ENCODE results near the gene CFP. TPM values are rescaled to one million over a fixed set of nuclear protein-coding genes. Genes with fewer than 3 reads are reported as not detected.

CFP gene
- total and polyA plus RNA-seq, 8 donors = 4.2 to 25.4 (median 6.3) TPM

GRCh38 chrX:47651043-47651905 lies 21.5 kb upstream of the CFP start:
- intact Hi-C loops (cut with DNase I) = no loop called here
- peak; percentile 5 for ATAC-seq
- no peaks in the 10 kb centered on the region for H3K9me3 ChIP-seq

GRCh38 chrX:47650164-47651042 lies 20.7 kb upstream of the CFP start, which contains the start of gene ELK1:
ELK1 (minus strand) TSS chrX:47650563; CDS start chrX:47641441, 9,122 bp downstream.
- peaks cover 0 to 25% of the 10 kb centered on the region in 2 donors for H3K4me1 ChIP-seq
- H3K27ac ChIP-seq = peak within 1 kb of the TSS; percentile 65 to 76
- no peaks in the 10 kb centered on the region for H3K27me3 ChIP-seq
- H3K4me3 ChIP-seq = peak within 1 kb of the TSS; percentile 46 to 58
- ATAC-seq = peak; percentile 96
- H3K36me3 ChIP-seq = peaks cover 0 to 9% of the 10 kb centered on the region in 2 donors
- no peaks in the 10 kb centered on the region for H3K9me3 ChIP-seq
- peak; percentile 91 to 98 (median 94) for DNase-seq
- intact Hi-C loops (cut with DNase I) = no loop called here
- TF ChIP-seq, protein P1, sequence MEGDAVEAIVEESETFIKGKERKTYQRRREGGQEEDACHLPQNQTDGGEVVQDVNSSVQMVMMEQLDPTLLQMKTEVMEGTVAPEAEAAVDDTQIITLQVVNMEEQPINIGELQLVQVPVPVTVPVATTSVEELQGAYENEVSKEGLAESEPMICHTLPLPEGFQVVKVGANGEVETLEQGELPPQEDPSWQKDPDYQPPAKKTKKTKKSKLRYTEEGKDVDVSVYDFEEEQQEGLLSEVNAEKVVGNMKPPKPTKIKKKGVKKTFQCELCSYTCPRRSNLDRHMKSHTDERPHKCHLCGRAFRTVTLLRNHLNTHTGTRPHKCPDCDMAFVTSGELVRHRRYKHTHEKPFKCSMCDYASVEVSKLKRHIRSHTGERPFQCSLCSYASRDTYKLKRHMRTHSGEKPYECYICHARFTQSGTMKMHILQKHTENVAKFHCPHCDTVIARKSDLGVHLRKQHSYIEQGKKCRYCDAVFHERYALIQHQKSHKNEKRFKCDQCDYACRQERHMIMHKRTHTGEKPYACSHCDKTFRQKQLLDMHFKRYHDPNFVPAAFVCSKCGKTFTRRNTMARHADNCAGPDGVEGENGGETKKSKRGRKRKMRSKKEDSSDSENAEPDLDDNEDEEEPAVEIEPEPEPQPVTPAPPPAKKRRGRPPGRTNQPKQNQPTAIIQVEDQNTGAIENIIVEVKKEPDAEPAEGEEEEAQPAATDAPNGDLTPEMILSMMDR (IDR thresholded peaks at IDR 0.05) = no peak

More at GRCh38 chrX:47651043-47651905, 21.5 kb upstream of the CFP start:
- Histone ChIP-seq H3K27me3 (no peaks in the 10 kb centered on the region), H3K4me1 (peaks cover 0 to 25% of the 10 kb centered on the region in 2 donors), H3K4me3 (peak overlapping the region; percentile 24 to 58), H3K36me3 (peaks cover 0 to 18% of the 10 kb centered on the region in 2 donors), H3K27ac (peak overlapping the region; percentile 65 to 76)
- TF ChIP-seq, protein P1 (IDR thresholded peaks at IDR 0.05) = no peak
- no peak for DNase-seq

DNA sequence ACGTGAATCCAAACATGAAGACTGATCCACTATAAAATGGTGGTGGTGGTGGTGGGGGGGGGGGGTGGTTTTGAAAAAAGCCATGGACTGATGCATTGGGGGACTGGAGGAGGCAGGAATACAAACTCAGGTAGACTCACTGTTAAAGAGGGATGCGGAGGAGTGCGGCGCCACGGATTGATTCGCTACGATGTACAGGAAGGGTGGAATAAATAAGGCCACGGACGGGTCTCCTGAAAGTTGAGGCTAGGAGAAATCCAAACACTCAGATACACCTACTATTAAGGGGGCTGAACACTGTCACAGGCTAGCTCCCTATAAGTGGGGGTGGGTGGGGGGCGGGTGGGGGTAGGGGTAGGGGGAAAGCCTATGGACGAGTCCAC lies 20.0 kb upstream of the CFP start:
- Histone ChIP-seq H3K36me3 (peaks cover 0 to 4% of the 10 kb centered on the region in 2 donors), H3K4me3 (peak overlapping the region; percentile 46 to 58), H3K27me3 (no peaks in the 10 kb centered on the region), H3K27ac (no peak overlapping the region), H3K4me1 (peaks cover 0 to 25% of the 10 kb centered on the region in 2 donors), H3K9me3 (no peaks in the 10 kb centered on the region)
- DNase-seq = no peak
- TF ChIP-seq, protein P1 (IDR thresholded peaks at IDR 0.05) = no peak
- intact Hi-C loops (cut with DNase I) = no loop called here
- no peak for ATAC-seq

DNA sequence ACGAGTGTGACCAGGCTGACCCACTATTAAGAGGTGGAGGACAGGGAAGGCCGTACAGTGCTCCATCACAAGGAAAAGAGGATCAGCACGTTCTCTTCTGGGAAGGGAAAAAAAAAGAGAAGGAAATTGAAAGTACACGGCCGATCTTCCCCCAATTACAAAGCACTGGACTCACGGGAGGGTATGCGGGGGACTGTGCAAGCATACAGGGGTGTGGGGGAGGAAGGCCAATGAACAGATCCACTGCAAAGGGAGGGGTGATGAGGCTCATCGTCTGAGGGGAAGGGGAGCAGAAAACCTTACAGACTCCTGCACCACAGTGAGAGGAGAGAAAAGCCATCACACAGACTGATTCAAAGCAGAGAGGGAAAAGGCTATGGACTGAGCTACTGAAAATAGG lies 19.5 kb upstream of the CFP start:
- Histone ChIP-seq H3K27ac (no peak overlapping the region), H3K4me1 (peaks cover 0 to 25% of the 10 kb centered on the region in 2 donors), H3K4me3 (peak overlapping the region in 1 of 2 donors; percentile 58), H3K36me3 (peaks cover 0 to 4% of the 10 kb centered on the region in 2 donors), H3K9me3 (no peaks in the 10 kb centered on the region), H3K27me3 (no peaks in the 10 kb centered on the region)
- no peak for DNase-seq
- intact Hi-C loops (cut with DNase I) = no loop called here
- no peak for ATAC-seq
- TF ChIP-seq, protein P1 (IDR thresholded peaks at IDR 0.05) = no peak
